ENCODE results near the gene LKAAEAR1. TPM values are rescaled to one million over a fixed set of nuclear protein-coding genes. Genes with fewer than 3 reads are reported as not detected.

LKAAEAR1 gene
- total and polyA plus RNA-seq, 2 of the 13 experiments (the other 11 are each of a cell fraction or from before 2014, with no cell fraction given) = not detected

DNA sequence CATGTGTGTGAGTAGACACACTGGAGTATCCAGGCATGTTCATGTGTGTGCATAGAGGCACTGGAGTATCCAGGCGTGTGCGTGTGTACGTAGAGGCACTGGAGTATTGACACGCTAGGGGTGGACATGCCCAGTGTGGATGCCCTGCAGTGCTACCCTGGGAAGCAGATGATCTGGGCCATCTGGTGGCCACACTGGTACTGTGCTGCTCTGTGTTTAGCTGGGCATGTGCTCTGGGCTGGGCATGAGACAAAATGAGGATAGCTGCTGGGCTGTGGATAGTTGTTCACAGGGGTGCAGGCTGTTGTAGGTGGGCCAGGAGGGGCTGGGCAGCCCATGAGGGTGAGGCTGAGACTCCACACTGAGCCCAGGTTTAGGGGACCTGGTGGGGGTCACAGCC lies 47.2 kb upstream of the LKAAEAR1 start (continued):
- no peak for TF ChIP-seq ASH2L (IDR thresholded peaks at IDR 0.05; ENCODE audit: insufficient read length, low read depth, low read length)
- TF ChIP-seq ADNP (CRISPR knock-in tag; IDR thresholded peaks at IDR 0.05) = no peak
- no peak for TF ChIP-seq NCOR1 (IDR thresholded peaks at IDR 0.05; ENCODE audit: borderline replicate concordance, low read length)
- TF ChIP-seq KLF15 (CRISPR knock-in tag; IDR thresholded peaks at IDR 0.05; ENCODE audit: borderline replicate concordance) = no peak
- no peak for TF ChIP-seq GABPA (IDR thresholded peaks at IDR 0.05; ENCODE audit: low read depth, low read length)
- TF ChIP-seq GABPA (CRISPR knock-in tag; IDR thresholded peaks at IDR 0.05; ENCODE audit: low read depth) = no peak
- TF ChIP-seq TEAD2 (CRISPR knock-in tag; IDR thresholded peaks at IDR 0.05) = no peak
- TF ChIP-seq RXRA (CRISPR knock-in tag; IDR thresholded peaks at IDR 0.05) = peak; percentile 29; the same call in 1 of the 2 replicates
- TF ChIP-seq HMG20A (CRISPR knock-in tag; IDR thresholded peaks at IDR 0.05; ENCODE audit: borderline replicate concordance) = no peak
- TF ChIP-seq PAF1 (CRISPR knock-in tag; IDR thresholded peaks at IDR 0.05) = no peak
- no peak for TF ChIP-seq PHF5A (CRISPR knock-in tag; IDR thresholded peaks at IDR 0.05; ENCODE audit: low read depth, unreplicated experiment)
- TF ChIP-seq IKZF1 (IDR thresholded peaks at IDR 0.05) = no peak
- TF ChIP-seq ZNF768 (CRISPR knock-in tag; IDR thresholded peaks at IDR 0.05) = peak; percentile 45; the same call in 1 of the 2 replicates
- TF ChIP-seq, protein P1, sequence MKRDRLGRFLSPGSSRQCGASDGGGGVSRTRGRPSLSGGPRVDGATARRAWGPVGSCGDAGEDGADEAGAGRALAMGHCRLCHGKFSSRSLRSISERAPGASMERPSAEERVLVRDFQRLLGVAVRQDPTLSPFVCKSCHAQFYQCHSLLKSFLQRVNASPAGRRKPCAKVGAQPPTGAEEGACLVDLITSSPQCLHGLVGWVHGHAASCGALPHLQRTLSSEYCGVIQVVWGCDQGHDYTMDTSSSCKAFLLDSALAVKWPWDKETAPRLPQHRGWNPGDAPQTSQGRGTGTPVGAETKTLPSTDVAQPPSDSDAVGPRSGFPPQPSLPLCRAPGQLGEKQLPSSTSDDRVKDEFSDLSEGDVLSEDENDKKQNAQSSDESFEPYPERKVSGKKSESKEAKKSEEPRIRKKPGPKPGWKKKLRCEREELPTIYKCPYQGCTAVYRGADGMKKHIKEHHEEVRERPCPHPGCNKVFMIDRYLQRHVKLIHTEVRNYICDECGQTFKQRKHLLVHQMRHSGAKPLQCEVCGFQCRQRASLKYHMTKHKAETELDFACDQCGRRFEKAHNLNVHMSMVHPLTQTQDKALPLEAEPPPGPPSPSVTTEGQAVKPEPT (CRISPR knock-in tag; IDR thresholded peaks at IDR 0.05; ENCODE audit: low read depth) = no peak
- TF ChIP-seq, protein P2, sequence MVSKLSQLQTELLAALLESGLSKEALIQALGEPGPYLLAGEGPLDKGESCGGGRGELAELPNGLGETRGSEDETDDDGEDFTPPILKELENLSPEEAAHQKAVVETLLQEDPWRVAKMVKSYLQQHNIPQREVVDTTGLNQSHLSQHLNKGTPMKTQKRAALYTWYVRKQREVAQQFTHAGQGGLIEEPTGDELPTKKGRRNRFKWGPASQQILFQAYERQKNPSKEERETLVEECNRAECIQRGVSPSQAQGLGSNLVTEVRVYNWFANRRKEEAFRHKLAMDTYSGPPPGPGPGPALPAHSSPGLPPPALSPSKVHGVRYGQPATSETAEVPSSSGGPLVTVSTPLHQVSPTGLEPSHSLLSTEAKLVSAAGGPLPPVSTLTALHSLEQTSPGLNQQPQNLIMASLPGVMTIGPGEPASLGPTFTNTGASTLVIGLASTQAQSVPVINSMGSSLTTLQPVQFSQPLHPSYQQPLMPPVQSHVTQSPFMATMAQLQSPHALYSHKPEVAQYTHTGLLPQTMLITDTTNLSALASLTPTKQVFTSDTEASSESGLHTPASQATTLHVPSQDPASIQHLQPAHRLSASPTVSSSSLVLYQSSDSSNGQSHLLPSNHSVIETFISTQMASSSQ (IDR thresholded peaks at IDR 0.05; ENCODE audit: low read depth) = no peak
- TF ChIP-seq, protein P2 (CRISPR knock-in tag; IDR thresholded peaks at IDR 0.05; ENCODE audit: borderline replicate concordance) = no peak
- TF ChIP-seq XBP1 (CRISPR knock-in tag; IDR thresholded peaks at IDR 0.05) = no peak
- TF ChIP-seq SIX1 (CRISPR knock-in tag; IDR thresholded peaks at IDR 0.05; ENCODE audit: borderline replicate concordance) = no peak
- no peak for TF ChIP-seq PLRG1 (conservative IDR thresholded peaks at IDR 0.05)
- TF ChIP-seq RORA (CRISPR knock-in tag; IDR thresholded peaks at IDR 0.05) = no peak
- TF ChIP-seq, protein P3, sequence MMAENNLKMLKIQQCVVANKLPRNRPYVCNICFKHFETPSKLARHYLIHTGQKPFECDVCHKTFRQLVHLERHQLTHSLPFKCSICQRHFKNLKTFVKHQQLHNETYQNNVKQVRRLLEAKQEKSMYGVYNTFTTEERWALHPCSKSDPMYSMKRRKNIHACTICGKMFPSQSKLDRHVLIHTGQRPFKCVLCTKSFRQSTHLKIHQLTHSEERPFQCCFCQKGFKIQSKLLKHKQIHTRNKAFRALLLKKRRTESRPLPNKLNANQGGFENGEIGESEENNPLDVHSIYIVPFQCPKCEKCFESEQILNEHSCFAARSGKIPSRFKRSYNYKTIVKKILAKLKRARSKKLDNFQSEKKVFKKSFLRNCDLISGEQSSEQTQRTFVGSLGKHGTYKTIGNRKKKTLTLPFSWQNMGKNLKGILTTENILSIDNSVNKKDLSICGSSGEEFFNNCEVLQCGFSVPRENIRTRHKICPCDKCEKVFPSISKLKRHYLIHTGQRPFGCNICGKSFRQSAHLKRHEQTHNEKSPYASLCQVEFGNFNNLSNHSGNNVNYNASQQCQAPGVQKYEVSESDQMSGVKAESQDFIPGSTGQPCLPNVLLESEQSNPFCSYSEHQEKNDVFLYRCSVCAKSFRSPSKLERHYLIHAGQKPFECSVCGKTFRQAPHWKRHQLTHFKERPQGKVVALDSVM (CRISPR knock-in tag; IDR thresholded peaks at IDR 0.05) = no peak
- no peak for TF ChIP-seq ZNF782 (CRISPR knock-in tag; IDR thresholded peaks at IDR 0.05; ENCODE audit: borderline replicate concordance)
- TF ChIP-seq NFKBIZ (CRISPR knock-in tag; IDR thresholded peaks at IDR 0.05) = no peak

Measured in HepG2 (cell line).